ENCODE data around the gene GRK2. TPM values are rescaled to one million over a fixed set of nuclear protein-coding genes. Genes with fewer than 3 reads are reported as not detected.

Gene GRK2
- total and polyA plus RNA-seq, 2 donors (not counting 3 experiments of a cell fraction or from before 2014, with no cell fraction given), result 57.9 to 62.3 TPM

DNA sequence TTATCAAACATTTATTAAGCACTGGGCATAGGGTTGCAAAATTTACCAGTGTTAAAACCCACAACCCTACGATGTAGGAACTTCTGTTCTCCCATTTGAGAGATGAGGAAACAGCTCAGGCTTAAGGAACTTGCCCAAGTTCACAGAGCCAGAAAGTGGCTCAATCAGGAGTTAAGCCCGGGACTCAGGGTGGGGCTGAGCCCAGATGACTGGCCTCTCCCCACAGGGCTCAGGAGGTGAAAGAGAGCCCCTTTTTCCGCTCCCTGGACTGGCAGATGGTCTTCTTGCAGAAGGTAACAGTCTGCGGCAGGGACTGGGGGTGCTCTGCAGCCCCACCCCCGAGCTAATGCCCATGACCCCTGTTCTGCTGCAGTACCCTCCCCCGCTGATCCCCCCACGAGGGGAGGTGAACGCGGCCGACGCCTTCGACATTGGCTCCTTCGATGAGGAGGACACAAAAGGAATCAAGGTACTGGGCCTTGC, 17.2 kb downstream of the GRK2 start:
- Histone ChIP-seq H4K20me1 (replicated peaks; ENCODE audit: control insufficient read depth, extremely low read depth, insufficient read depth, low read length) (no peaks in the 10 kb centered on the region), H3K9ac (replicated peaks; ENCODE audit: extremely low read depth, insufficient read depth, low read length) (no peak overlapping the region), H3K27me3 (ENCODE audit: control insufficient read depth in 2 of 2, insufficient read depth in 2 of 2, low read length in 2 of 2) (no peaks in the 10 kb centered on the region), H3K27ac (ENCODE audit: insufficient read depth, low read depth, low read length) (no peak overlapping the region), H3K36me3 (ENCODE audit: control insufficient read depth in 2 of 2, extremely low read depth in 1 of 2, insufficient read depth in 2 of 2, low read length in 2 of 2) (peaks cover 8 to 64% of the 10 kb centered on the region in 2 experiments), H3K9me1 (replicated peaks; ENCODE audit: control insufficient read depth, extremely low read depth, insufficient read depth, low read length) (no peaks in the 10 kb centered on the region), H2AFZ (ENCODE audit: low read depth, low read length) (no peak overlapping the region), H3K9me3 (replicated peaks; ENCODE audit: control insufficient read depth, insufficient read depth, low read length) (no peaks in the 10 kb centered on the region), H3K4me3 (replicated peaks in 1 of 3; ENCODE audit: insufficient read depth in 1 of 3, low read depth in 1 of 3, low read length in 3 of 3) (no peak overlapping the region), H3K4me1 (ENCODE audit: control insufficient read depth, extremely low read depth, insufficient read depth, low read length) (peaks cover 12% of the 10 kb centered on the region), H3K4me2 (ENCODE audit: insufficient read depth, low read length) (no peak overlapping the region), H3K79me2 (ENCODE audit: control insufficient read depth, insufficient read depth, low read length) (no peaks in the 10 kb centered on the region)
- ChIA-PET CTCF (interaction anchor here (0.8 to 1.6 kb wide), 4 partner anchors 10 to 34 kb away, joined by 3 to 5 read pairs (median 4); no protein-coding TSS in a partner anchor), POLR2A (interaction anchor here (0.6 kb wide), 1 partner anchor 14 kb away, joined by 4 read pairs; no protein-coding TSS in a partner anchor)
- dilution Hi-C loops (cut with MboI; ENCODE audit: extremely low pct_ligation_motif_present, low sequenced_read_pairs) (no loop called here), intact Hi-C loops (cut with micrococcal nuclease) (no loop called here)
- DNase-seq (ENCODE audit: low read depth, low spot score) (no peak), FAIRE-seq (no peak)
- TF ChIP-seq MYC (IDR thresholded peaks at IDR 0.05; ENCODE audit: low read depth, low read length), result no peak
- TF ChIP-seq, protein P1, sequence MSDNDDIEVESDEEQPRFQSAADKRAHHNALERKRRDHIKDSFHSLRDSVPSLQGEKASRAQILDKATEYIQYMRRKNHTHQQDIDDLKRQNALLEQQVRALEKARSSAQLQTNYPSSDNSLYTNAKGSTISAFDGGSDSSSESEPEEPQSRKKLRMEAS (IDR thresholded peaks at IDR 0.05; ENCODE audit: insufficient read depth, insufficient read length), result no peak
- TF ChIP-seq GATA2 (IDR thresholded peaks at IDR 0.05; ENCODE audit: insufficient read depth, insufficient read length, low read depth, low read length), result no peak
- TF ChIP-seq POLR2AphosphoS5 (IDR thresholded peaks at IDR 0.05; ENCODE audit: insufficient read depth, low read depth, low read length), result no peak
- TF ChIP-seq, protein P2, sequence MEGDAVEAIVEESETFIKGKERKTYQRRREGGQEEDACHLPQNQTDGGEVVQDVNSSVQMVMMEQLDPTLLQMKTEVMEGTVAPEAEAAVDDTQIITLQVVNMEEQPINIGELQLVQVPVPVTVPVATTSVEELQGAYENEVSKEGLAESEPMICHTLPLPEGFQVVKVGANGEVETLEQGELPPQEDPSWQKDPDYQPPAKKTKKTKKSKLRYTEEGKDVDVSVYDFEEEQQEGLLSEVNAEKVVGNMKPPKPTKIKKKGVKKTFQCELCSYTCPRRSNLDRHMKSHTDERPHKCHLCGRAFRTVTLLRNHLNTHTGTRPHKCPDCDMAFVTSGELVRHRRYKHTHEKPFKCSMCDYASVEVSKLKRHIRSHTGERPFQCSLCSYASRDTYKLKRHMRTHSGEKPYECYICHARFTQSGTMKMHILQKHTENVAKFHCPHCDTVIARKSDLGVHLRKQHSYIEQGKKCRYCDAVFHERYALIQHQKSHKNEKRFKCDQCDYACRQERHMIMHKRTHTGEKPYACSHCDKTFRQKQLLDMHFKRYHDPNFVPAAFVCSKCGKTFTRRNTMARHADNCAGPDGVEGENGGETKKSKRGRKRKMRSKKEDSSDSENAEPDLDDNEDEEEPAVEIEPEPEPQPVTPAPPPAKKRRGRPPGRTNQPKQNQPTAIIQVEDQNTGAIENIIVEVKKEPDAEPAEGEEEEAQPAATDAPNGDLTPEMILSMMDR (IDR thresholded peaks at IDR 0.05; ENCODE audit: extremely low read depth in 1 of 2, insufficient read depth in 1 of 2, low read depth in 1 of 2, low read length in 2 of 2), result no peak
- no peak for TF ChIP-seq JUN (IDR thresholded peaks at IDR 0.05; ENCODE audit: borderline replicate concordance, insufficient read depth, insufficient read length, low read depth)
- no peak for TF ChIP-seq FOS (IDR thresholded peaks at IDR 0.05; ENCODE audit: borderline replicate concordance, insufficient read depth, low read length)
- no peak for TF ChIP-seq POLR2A (IDR thresholded peaks at IDR 0.05; ENCODE audit: low read depth, low read length)
- TF ChIP-seq EZH2 (IDR thresholded peaks at IDR 0.05; ENCODE audit: borderline replicate concordance, low read depth, low read length, severe bottlenecking), result no peak
- BruUV-seq (replicated peaks), result no TSS peak
